Esophagus squamous epithelium (tissue), 4 donors: ENCODE data around the gene DNMT3L.

ENCODE experiments used
- CTCF ChIP-seq, 6 experiments: fragments of 450-650 bp in 4 of 6; fragments of 200-600 bp in 2 of 6; sonication (generic) in 2 of 6; IDR thresholded peaks; one replicate each; pipeline ENCODE4 v1.5.1; 2016 to 2019; ENCODE audit warnings: antibody characterized with exemption in 6 of 6, mild to moderate bottlenecking in 4 of 6, moderate library complexity in 4 of 6
- POLR2A ChIP-seq, 4 donors: fragments of 450-650 bp; IDR thresholded peaks; one replicate each; pipeline ENCODE4 v1.6.1; 2017; ENCODE audit warnings: antibody characterized with exemption in 4 of 4, mild to moderate bottlenecking in 4 of 4, moderate library complexity in 3 of 4

- no peak for TF ChIP-seq CTCF (IDR thresholded peaks at IDR 0.05)
- no peak for TF ChIP-seq POLR2A (IDR thresholded peaks at IDR 0.05)
Measured at GRCh38 chr21:44263768-44264167, 2.1 kb upstream of the DNMT3L start.
